Fibroblast of lung (primary cell): Measurements from ENCODE around the gene IDH2. TPM values are rescaled to one million over a fixed set of nuclear protein-coding genes. Genes with fewer than 3 reads are reported as not detected.

Experiments used
- DNase-seq, 2 donors: peaks; one replicate each; pipeline versions ENCODE4 v3.0.0 to v3.0.0-alpha.2; 2010; ENCODE audit warnings: low read depth in 2 of 2
- H2AFZ ChIP-seq: 2 replicates; pipeline ENCODE4 v1.5.1; 2012; ENCODE audit warnings: low read length, control low read depth, inconsistent platforms
- H3K27ac ChIP-seq: 2 replicates; pipeline ENCODE4 v1.5.1; 2011; ENCODE audit warnings: low read length, control low read depth; ENCODE audit not compliant: insufficient read depth
- H3K27me3 ChIP-seq: 2 replicates; pipeline ENCODE4 v1.5.1; 2011; ENCODE audit warnings: mild to moderate bottlenecking, low read length; ENCODE audit not compliant: control insufficient read depth, insufficient read depth
- H3K36me3 ChIP-seq: 2 replicates; pipeline ENCODE4 v1.5.1; 2011; ENCODE audit warnings: low read length; ENCODE audit not compliant: control insufficient read depth, insufficient read depth
- H3K4me1 ChIP-seq: 2 replicates; pipeline ENCODE4 v1.5.1; 2011; ENCODE audit warnings: low read length; ENCODE audit not compliant: control insufficient read depth, insufficient read depth; ENCODE audit errors: extremely low read depth
- H3K4me2 ChIP-seq: 2 replicates; pipeline ENCODE4 v1.5.1; 2011; ENCODE audit warnings: low read length, control low read depth; ENCODE audit not compliant: insufficient read depth; ENCODE audit errors: extremely low read depth
- H3K4me3 ChIP-seq, 4 experiments: fragments of 200-600 bp in 1 of 4; sonication (generic) in 1 of 4; replicated peaks in 1 of 4; 2 replicates each; pipeline ENCODE4 v1.5.1; 2011 to 2016; ENCODE audit warnings: low read length in 4 of 4, low read depth in 3 of 4, mild to moderate bottlenecking in 3 of 4, control low read depth in 2 of 4, inconsistent platforms in 1 of 4, mixed read lengths in 1 of 4; ENCODE audit not compliant: insufficient read depth in 1 of 4; ENCODE audit errors: control extremely low read depth in 1 of 4
- H3K79me2 ChIP-seq: 2 replicates; pipeline ENCODE4 v1.5.1; 2012; ENCODE audit warnings: mild to moderate bottlenecking, low read length, inconsistent platforms; ENCODE audit not compliant: control insufficient read depth, insufficient read depth
- H3K9ac ChIP-seq: 2 replicates; pipeline ENCODE4 v1.5.1; 2011; ENCODE audit warnings: mild to moderate bottlenecking, low read length, control low read depth; ENCODE audit not compliant: insufficient read depth
- H3K9me3 ChIP-seq: 2 replicates; pipeline ENCODE4 v1.5.1; 2012; ENCODE audit warnings: low read depth, low read length; ENCODE audit not compliant: control insufficient read depth, insufficient read depth
- H4K20me1 ChIP-seq: 2 replicates; pipeline ENCODE4 v1.5.1; 2011; ENCODE audit warnings: low read length; ENCODE audit not compliant: control insufficient read depth, insufficient read depth; ENCODE audit errors: extremely low read depth
- CTCF ChIP-seq, 2 donors: IDR thresholded peaks in 1 of 2; conservative IDR thresholded peaks in 1 of 2; 1 replicate in 1 of 2; 2 replicates in 1 of 2; pipeline ENCODE4 v1.5.1; 2011 to 2012; ENCODE audit warnings: low read length in 2 of 2, control low read depth in 1 of 2, inconsistent platforms in 1 of 2, low read depth in 1 of 2, mild to moderate bottlenecking in 1 of 2
- EZH2 ChIP-seq: IDR thresholded peaks from 2 replicates; pipeline ENCODE4 v1.5.1; 2012; ENCODE audit warnings: low read length, control low read depth, mild to moderate bottlenecking; ENCODE audit errors: missing control alignments
- polyA plus RNA-seq, 2 donors: library from polyadenylated mRNA; depleted of rRNA in 1 of 2; stranded (reverse) in 1 of 2; unstranded in 1 of 2; fragments of >200 nt; gene quantifications; 2 replicates each; pipeline ENCODE4 v1.2.1, GENCODE V29; 2011 to 2012; ENCODE audit warnings: missing spikeins in 1 of 2
- total RNA-seq: library from RNA; depleted of rRNA; stranded (reverse); fragments of >200 nt; gene quantifications from 2 replicates; pipeline ENCODE4 v1.2.1, GENCODE V29; 2014

Gene IDH2
- total and polyA plus RNA-seq, 2 donors (not counting 1 experiment from before 2014, with no cell fraction given) = 47.9 to 66.0 TPM

- H3K4me3 ChIP-seq = no peak overlapping the region
- H3K4me1 ChIP-seq = no peaks in the 10 kb centered on the region
- H3K4me2 ChIP-seq = no peak overlapping the region
- H3K27me3 ChIP-seq = no peaks in the 10 kb centered on the region
- H3K27ac ChIP-seq = no peak overlapping the region
- no peaks in the 10 kb centered on the region for H3K9me3 ChIP-seq
- no peak overlapping the region for H3K9ac ChIP-seq
- H4K20me1 ChIP-seq = no peaks in the 10 kb centered on the region
- no peak for DNase-seq
- H3K79me2 ChIP-seq = no peaks in the 10 kb centered on the region
- TF ChIP-seq CTCF (conservative IDR thresholded peaks at IDR 0.05 in 1 of 2, IDR thresholded peaks at IDR 0.05 in 1 of 2; ENCODE audit: low read depth in 1 of 2, low read length in 2 of 2) (no peak), EZH2 (no peak)
- no peaks in the 10 kb centered on the region for H3K36me3 ChIP-seq
- no peak overlapping the region for H2AFZ ChIP-seq
These were observed 43.5 kb upstream of the IDH2 start for GRCh38 chr15:90145761-90146160.

- Histone ChIP-seq H3K36me3 (no peaks in the 10 kb centered on the region), H4K20me1 (no peaks in the 10 kb centered on the region), H3K4me3 (no peak overlapping the region), H3K9me3 (no peaks in the 10 kb centered on the region), H3K9ac (no peak overlapping the region), H3K27me3 (no peaks in the 10 kb centered on the region), H3K4me2 (no peak overlapping the region), H3K79me2 (no peaks in the 10 kb centered on the region), H2AFZ (no peak overlapping the region), H3K27ac (no peak overlapping the region), H3K4me1 (no peaks in the 10 kb centered on the region)
- DNase-seq = no peak
- TF ChIP-seq EZH2 (no peak), CTCF (conservative IDR thresholded peaks at IDR 0.05 in 1 of 2, IDR thresholded peaks at IDR 0.05 in 1 of 2; ENCODE audit: low read depth in 1 of 2, low read length in 2 of 2) (no peak)
These were observed 43.0 kb upstream of the IDH2 start for GRCh38 chr15:90145259-90145658.

GRCh38 chr15:90143166-90143655 is 40.9 kb upstream of the IDH2 start:
- DNase-seq = peak; percentile 34 to 66
- Histone ChIP-seq H3K4me2 (no peak overlapping the region), H3K27me3 (no peaks in the 10 kb centered on the region), H3K79me2 (no peaks in the 10 kb centered on the region), H2AFZ (no peak overlapping the region), H3K9ac (no peak overlapping the region), H3K4me1 (no peaks in the 10 kb centered on the region), H3K27ac (no peak overlapping the region), H3K9me3 (no peaks in the 10 kb centered on the region), H3K4me3 (no peak overlapping the region), H4K20me1 (no peaks in the 10 kb centered on the region), H3K36me3 (no peaks in the 10 kb centered on the region)
- TF ChIP-seq EZH2 (no peak), CTCF (conservative IDR thresholded peaks at IDR 0.05 in 1 of 2, IDR thresholded peaks at IDR 0.05 in 1 of 2; ENCODE audit: low read depth in 1 of 2, low read length in 2 of 2) (peak; percentile 11 to 65)
